ENCODE data around the gene LTBP4. TPM values are rescaled to one million over a fixed set of nuclear protein-coding genes. Genes with fewer than 3 reads are reported as not detected.

Gene LTBP4
- total RNA-seq, 2 donors from 2014 or later = 28.1 to 59.0 TPM

DNA sequence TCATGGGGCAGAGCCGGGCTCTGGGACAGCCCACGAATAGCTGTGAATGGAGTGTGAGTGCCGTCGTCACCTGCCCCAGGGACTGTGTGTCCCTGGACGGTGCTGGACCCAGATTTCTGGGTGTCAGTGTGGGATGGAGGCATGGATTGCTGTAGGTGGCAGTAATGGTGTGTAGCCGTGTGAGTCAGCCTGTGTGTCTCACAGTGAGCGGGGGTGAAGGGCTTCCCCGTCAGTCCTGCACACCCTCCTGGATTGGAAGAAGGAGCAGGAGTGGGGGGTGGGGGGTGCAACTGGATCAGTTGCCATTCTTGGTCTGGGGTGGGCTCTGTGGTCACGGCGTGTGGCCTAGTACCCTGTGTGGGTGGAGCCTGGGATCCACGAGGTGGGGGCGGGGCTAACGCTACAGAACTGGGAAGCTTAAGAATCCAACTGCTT lies 6.5 kb upstream of the LTBP4 start:
- H3K36me3 Mint-ChIP-seq = no peaks in the 10 kb centered on the region
- DNase-seq (ENCODE audit: low spot score) (no peak), ATAC-seq (peak in 1 of 2 donors; percentile 28)
- peak overlapping the region; percentile 19 for H3K4me3 Mint-ChIP-seq
- peaks cover 11 to 14% of the 10 kb centered on the region in 2 donors for H3K27me3 Mint-ChIP-seq
- H3K9me3 Mint-ChIP-seq = no peaks in the 10 kb centered on the region
- H3K27ac Mint-ChIP-seq = peak overlapping the region; percentile 25 to 36
- H3K4me1 Mint-ChIP-seq (ENCODE audit: low read depth in 2 of 2) = peaks cover 16 to 20% of the 10 kb centered on the region in 2 donors

DNA sequence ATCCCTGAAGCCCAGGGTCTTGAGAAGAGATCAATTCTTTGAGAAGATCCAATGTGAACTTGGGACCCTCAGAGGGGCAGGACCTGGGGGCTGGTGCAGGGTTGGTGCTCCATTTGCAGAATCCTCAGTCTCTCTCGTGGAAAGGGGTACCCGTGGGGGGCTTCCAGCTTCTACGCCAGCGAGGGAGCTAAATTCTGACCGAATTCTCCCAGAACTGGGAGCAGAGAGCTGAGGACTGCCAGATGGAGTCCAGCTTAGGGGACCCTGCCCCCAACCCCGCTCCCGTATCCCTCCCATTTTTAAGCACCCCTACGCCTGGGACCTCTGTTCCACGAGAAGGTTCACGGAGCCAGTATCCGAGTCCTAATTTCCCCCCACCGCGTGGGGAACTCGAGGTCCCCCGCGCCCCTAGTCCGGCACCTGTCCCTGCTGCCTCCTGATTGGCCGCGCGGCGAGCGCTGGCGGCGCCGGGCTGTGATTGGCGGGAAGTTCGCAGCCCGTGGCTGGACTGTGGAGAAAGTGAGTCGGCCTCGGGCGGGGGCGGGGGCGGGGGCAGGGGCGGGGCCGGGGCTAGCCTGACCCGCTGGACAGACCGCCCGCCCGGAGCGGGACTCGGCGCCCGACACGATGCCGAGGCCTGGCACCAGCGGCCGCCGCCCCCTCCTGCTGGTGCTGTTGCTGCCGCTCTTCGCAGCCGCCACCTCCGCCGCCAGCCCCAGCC lies 4.4 kb upstream of the LTBP4 start:
- Mint-ChIP-seq H3K27me3 (peaks cover 19 to 28% of the 10 kb centered on the region in 2 donors), H3K36me3 (no peaks in the 10 kb centered on the region), H3K27ac (no peak overlapping the region), H3K9me3 (no peaks in the 10 kb centered on the region), H3K4me1 (ENCODE audit: low read depth in 2 of 2) (peaks cover 25 to 27% of the 10 kb centered on the region in 2 donors), H3K4me3 (no peak overlapping the region)
- peak; percentile 63 for DNase-seq (ENCODE audit: low spot score)
- peak; percentile 15 to 64 for ATAC-seq

DNA sequence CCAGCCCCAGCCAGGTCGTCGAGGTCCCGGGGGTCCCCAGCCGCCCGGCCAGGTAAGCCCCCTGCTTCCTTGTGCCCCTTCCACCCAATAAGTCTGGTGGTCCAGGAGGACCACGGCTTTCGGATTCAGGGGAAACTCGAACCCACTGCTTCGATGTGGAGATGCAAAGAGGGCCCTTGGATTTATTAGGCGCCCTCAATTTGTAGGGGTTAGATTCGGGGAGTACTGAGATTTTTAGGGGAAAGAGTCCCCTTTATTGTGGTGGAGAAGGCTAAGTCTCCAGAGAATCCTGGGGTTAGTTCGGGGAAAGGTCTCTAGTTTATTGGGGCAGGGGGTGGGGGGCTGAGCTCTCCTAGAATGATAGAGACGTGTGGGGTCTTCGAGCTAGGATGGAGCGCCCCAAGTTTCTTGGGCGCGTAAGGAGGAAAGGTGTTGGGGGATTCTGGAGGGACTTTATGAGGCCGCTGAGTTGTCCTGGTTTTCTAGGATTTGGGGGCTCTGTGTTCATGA lies 3.8 kb upstream of the LTBP4 start:
- no peak for ATAC-seq
- Mint-ChIP-seq H3K9me3 (no peaks in the 10 kb centered on the region), H3K36me3 (no peaks in the 10 kb centered on the region), H3K27ac (no peak overlapping the region), H3K4me3 (peak overlapping the region; percentile 7), H3K27me3 (peaks cover 22 to 32% of the 10 kb centered on the region in 2 donors), H3K4me1 (ENCODE audit: low read depth in 2 of 2) (peaks cover 29 to 31% of the 10 kb centered on the region in 2 donors)
- no peak for DNase-seq (ENCODE audit: low spot score)

DNA sequence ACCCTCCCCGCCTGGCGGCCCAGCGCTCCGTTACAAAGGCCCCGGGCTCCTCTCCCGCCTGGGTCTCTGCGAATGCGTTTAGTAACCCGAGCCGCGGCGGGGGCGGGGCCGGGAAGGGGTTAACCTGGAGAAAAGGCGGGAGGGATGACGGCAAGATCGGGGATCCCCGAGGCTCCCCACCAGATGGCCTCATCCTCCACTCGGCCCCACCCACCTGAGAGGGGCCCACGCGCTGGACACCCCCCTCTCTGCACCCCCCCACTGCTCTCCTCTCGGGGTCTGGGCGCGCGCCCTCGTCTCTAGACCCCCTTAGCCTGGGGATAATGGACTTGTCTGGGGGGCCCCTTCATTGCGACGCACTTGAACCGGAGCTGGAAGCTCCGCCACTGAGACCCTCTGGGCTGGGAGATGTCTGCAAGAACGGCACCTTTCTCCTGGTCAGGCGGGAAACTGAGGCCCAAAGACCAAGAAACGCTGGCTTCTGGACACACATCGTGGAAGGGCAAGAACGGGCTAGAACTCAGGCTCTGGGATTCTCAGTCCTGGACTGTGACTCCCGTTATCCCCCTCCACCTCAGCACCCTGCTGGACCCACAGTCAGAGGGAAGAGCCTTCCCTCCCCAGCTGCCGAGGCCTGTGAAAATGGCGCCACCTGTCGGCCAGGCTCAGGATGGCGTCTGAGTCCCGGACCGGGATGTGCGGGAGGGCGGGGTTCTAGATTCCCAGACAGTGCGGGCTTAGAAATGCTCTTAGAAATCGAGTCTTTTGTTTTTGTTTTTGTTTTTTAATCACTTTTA lies 2.9 kb upstream of the LTBP4 start:
- H3K4me1 Mint-ChIP-seq (ENCODE audit: low read depth in 2 of 2) = peaks cover 29 to 34% of the 10 kb centered on the region in 2 donors
- no peak overlapping the region for H3K4me3 Mint-ChIP-seq
- no peak overlapping the region for H3K27ac Mint-ChIP-seq

DNA sequence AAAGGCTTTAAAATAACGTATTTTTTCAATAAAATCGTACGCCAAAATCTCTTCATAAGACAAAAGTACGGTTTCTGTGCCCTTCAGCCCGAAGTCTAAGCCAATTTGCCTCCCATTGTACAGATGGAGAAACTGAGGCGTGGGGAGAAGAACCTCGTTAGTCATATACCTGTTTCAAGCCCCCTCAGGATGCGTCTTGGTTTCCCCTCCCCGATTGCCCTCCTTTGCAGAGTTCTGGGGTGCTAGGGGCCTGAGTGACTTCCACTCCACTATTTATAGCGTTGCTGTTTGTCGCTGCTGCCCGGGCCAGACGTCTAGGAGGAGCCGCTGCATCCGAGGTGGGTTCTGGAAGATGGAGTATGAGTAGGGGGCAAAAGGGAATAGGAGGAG lies 2.3 kb upstream of the LTBP4 start:
- no peak overlapping the region for H3K27ac Mint-ChIP-seq
- no peak overlapping the region for H3K4me3 Mint-ChIP-seq
- ATAC-seq = no peak
- H3K27me3 Mint-ChIP-seq = peaks cover 22 to 32% of the 10 kb centered on the region in 2 donors
- H3K4me1 Mint-ChIP-seq (ENCODE audit: low read depth in 2 of 2) = peaks cover 31 to 37% of the 10 kb centered on the region in 2 donors
- H3K9me3 Mint-ChIP-seq = no peaks in the 10 kb centered on the region
- no peak for DNase-seq (ENCODE audit: low spot score)
- H3K36me3 Mint-ChIP-seq = no peaks in the 10 kb centered on the region

More for the DNA sequence above, 2.9 kb upstream of the LTBP4 start:
- Mint-ChIP-seq H3K27me3 (peaks cover 22 to 32% of the 10 kb centered on the region in 2 donors), H3K36me3 (no peaks in the 10 kb centered on the region), H3K9me3 (no peaks in the 10 kb centered on the region)
- ATAC-seq (peak; percentile 78 to 79), DNase-seq (ENCODE audit: low spot score) (peak; percentile 82)

DNA sequence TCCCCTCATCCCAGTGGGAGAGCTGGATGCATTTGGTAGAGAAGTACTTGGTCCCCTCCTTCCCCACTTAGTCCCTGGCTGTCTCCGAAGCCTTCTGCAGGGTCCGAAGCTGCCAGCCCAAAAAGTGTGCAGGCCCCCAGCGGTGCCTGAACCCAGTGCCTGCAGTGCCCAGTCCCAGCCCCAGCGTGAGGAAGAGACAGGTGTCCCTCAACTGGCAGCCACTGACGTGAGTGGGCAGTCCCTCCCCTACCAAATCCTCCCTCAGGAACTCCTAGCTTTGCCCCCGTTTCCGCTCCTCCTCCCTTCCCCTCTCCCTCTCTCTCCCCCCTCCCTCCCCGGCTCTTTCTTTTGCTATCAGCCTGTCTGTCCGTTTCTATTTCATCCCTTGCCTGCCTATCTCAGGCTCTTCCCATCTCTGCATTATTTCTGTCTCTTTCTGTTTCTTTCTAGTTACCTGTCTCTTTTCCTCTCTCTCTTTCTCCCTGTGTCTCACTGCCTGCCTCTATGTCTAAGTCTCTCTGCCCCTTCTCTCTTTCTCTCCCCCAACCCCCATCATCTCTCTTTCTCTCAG lies 1.8 kb upstream of the LTBP4 start:
- H3K36me3 Mint-ChIP-seq = no peaks in the 10 kb centered on the region
- peak overlapping the region; percentile 65 for H3K4me3 Mint-ChIP-seq
- no peaks in the 10 kb centered on the region for H3K9me3 Mint-ChIP-seq
- peaks cover 31 to 37% of the 10 kb centered on the region in 2 donors for H3K4me1 Mint-ChIP-seq (ENCODE audit: low read depth in 2 of 2)
- H3K27me3 Mint-ChIP-seq = peaks cover 22 to 32% of the 10 kb centered on the region in 2 donors
- ATAC-seq = no peak
- no peak overlapping the region for H3K27ac Mint-ChIP-seq
- DNase-seq (ENCODE audit: low spot score) = no peak

DNA sequence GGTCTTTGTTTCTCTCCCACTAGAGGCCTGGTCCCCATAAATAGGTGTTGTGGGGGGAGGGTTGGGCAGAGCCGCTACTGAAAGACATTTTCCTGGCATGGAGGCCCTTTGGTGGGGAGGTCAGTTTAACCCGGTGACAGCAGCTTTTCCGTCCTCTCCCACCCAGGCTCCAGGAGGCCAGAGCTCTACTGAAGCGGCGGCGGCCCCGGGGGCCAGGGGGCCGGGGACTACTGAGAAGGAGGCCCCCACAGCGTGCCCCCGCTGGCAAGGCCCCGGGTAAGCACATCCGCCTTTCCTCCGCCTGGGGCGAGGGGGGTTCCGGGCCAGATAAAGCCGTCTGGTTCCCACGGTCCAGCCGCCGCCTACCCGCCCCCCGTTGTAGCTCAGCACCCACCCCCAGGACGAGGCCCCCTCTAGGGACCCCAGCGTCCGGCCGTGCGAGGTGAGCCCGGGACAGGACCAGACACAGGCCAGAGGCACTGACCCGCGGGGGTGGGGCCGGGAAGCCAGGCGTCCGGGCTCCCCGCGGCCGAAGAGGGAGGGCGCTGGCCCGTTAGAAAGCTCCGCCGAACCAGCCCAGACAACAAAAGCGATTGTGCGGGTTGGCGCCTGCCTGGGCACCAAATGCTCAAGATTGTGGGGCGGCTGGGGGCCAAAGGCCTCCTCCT lies 1.1 kb upstream of the LTBP4 start:
- no peak for DNase-seq (ENCODE audit: low spot score)
- no peak for ATAC-seq
- Mint-ChIP-seq H3K36me3 (no peaks in the 10 kb centered on the region), H3K27me3 (peaks cover 22 to 32% of the 10 kb centered on the region in 2 donors), H3K27ac (no peak overlapping the region), H3K4me3 (peak overlapping the region; percentile 65), H3K9me3 (no peaks in the 10 kb centered on the region), H3K4me1 (ENCODE audit: low read depth in 2 of 2) (peaks cover 31 to 33% of the 10 kb centered on the region in 2 donors)

DNA sequence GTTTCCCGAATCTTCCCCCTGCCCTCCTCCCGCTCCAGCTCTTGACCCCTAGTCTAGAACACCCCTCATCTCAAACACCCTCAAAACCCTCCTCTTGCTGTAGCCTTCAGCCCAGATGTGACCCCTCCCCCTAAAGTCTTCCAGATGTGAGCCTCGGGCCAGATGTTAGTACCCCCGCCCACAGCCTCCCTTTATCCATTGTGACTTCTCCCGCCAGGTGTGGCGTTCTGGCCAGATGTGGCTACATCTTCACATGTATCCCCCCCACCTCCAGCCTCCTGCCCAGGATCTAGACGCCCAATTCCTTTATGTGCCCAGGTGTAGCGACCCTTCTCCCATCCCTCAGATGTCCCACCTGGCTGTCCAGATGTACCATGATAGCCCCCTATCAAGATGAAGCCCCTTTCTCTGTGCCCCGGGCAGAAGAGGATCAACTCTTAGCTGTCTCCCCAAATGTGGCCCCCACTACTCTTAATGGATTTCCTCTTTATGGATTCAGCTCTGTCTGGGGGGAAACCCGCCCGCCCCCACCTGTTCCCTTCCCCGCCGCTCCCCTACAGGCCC lies 517 bp upstream of the LTBP4 start:
- Mint-ChIP-seq H3K36me3 (no peaks in the 10 kb centered on the region), H3K4me3 (peak overlapping the region; percentile 34), H3K27me3 (peaks cover 22 to 32% of the 10 kb centered on the region in 2 donors), H3K4me1 (ENCODE audit: low read depth in 2 of 2) (peaks cover 37 to 38% of the 10 kb centered on the region in 2 donors), H3K27ac (no peak overlapping the region), H3K9me3 (no peaks in the 10 kb centered on the region)
- ATAC-seq = no peak
- no peak for DNase-seq (ENCODE audit: low spot score)

DNA sequence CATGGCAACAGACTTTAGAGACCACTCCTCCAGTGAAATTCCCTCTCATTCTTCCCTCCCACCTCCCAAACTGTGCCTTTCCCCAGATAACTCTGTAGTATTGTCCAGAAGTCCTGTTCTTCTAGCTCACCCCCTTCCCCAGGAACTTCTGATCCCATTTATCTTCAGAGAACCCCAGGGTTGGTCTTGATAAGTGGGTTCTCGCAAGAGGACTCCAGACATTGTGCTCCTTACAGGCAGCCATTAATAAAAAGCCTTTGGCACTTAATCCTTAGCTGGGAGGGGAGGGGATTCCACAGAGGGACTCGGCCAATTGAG lies 1.9 kb downstream of the LTBP4 start:
- Mint-ChIP-seq H3K9me3 (no peaks in the 10 kb centered on the region), H3K27me3 (peaks cover 14 to 24% of the 10 kb centered on the region in 2 donors), H3K27ac (peak overlapping the region in 1 of 2 donors; percentile 34), H3K4me1 (ENCODE audit: low read depth in 2 of 2) (peaks cover 41 to 46% of the 10 kb centered on the region in 2 donors), H3K4me3 (peak overlapping the region; percentile 6), H3K36me3 (no peaks in the 10 kb centered on the region)
- DNase-seq (ENCODE audit: low spot score) (no peak), ATAC-seq (no peak)

DNA sequence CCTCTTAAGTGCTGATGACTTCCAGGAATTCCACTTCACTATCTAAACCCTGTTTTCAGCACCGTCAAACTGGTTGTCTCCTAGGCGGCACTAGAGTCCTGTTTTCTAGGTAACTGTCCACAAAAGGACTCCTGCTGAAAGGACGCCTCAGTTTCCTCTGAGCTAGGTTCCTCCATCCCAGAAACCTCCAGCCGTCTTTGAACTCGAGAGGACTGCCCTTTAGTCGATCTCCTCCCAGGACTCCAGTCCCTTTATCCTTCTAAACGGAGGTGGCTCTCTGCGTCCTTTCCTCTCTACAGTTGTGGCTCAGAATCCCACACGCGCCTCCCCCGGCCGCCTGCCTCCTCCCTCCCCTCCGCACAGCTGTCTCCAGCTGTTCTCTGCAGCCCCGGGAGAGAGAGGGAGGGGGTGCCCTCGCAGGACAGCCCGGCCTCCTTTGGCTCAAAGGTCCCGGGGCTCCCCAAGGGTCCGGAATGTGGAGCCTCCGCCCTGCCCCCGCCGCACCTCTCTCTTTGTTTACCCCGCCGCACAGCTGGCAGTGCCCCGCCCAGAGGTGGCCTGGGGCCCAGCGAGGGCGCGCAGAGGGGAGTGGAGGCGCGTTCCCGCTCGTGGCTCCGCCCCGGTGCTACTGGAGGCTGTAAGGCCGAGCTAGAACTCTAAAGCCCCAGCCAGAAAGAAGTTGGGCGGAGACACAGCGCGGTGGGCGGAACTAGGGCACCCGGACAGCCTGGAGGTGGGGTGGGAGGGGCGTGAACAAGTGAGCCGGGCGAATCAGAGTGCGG lies 2.4 kb downstream of the LTBP4 start:
- DNase-seq (ENCODE audit: low spot score) = peak; percentile 96
- H3K27ac Mint-ChIP-seq = peak overlapping the region; percentile 32 to 34
- H3K27me3 Mint-ChIP-seq = peaks cover 14 to 24% of the 10 kb centered on the region in 2 donors
- H3K4me3 Mint-ChIP-seq = peak overlapping the region; percentile 94
- no peaks in the 10 kb centered on the region for H3K36me3 Mint-ChIP-seq
- peaks cover 41 to 48% of the 10 kb centered on the region in 2 donors for H3K4me1 Mint-ChIP-seq (ENCODE audit: low read depth in 2 of 2)
- peak; percentile 87 for ATAC-seq
- no peaks in the 10 kb centered on the region for H3K9me3 Mint-ChIP-seq

DNA sequence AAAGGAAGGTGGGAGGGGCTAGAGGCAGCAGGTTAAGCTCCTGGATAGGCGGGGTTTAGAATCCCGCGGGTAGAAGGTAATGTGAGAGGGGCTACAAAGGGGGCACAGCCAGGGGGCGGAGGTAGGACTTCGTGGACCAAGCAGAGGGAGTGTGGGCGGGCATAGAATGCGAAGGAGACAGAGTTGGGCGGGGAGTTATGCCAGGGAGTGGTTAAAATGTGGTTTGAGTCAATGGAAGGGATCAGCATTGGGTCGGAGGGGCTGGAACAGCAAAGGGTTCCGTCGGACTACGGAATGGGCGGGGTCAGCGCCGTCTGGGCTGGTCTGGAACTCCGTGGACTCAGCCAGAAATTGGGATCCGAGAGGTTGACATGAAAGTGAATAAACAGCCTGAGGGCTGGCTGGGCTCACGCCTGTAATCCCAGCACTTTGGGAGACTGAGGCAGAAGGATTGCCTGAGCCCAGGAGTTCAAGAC lies 3.0 kb downstream of the LTBP4 start:
- ATAC-seq = no peak
- DNase-seq (ENCODE audit: low spot score) = no peak
- Mint-ChIP-seq H3K9me3 (no peaks in the 10 kb centered on the region), H3K4me3 (peak overlapping the region; percentile 94), H3K36me3 (no peaks in the 10 kb centered on the region), H3K4me1 (ENCODE audit: low read depth in 2 of 2) (peaks cover 46 to 54% of the 10 kb centered on the region in 2 donors), H3K27me3 (peaks cover 14 to 23% of the 10 kb centered on the region in 2 donors), H3K27ac (peak overlapping the region; percentile 32 to 34)

DNA sequence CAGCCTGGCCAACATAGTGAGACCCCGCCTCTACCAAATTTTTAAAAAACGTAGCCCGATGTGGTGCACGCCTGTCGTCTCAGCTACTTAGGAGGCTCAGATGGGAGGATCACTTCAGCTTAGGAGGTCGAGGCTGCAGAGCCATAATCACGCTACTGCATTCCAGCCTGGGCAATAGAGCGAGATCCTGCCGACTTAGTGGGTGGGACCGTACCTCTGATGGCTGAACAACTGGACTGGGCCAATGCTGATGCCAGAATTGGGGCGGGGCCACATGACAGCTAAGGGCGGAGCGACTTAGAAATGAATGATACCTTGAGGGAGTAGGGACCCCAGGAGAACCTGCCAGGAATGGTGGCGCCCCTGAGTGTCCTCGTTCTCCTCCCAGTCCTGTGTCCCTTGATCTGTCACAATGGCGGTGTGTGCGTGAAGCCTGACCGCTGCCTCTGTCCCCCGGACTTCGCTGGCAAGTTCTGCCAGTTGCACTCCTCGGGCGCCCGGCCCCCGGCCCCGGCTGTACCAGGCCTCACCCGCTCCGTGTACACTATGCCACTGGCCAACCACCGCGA lies 3.6 kb downstream of the LTBP4 start:
- peak overlapping the region; percentile 67 to 90 for H3K27ac Mint-ChIP-seq

More for the DNA sequence above, 3.6 kb downstream of the LTBP4 start:
- Mint-ChIP-seq H3K9me3 (no peaks in the 10 kb centered on the region), H3K4me1 (ENCODE audit: low read depth in 2 of 2) (peaks cover 44 to 52% of the 10 kb centered on the region in 2 donors), H3K27me3 (peaks cover 11 to 18% of the 10 kb centered on the region in 2 donors), H3K36me3 (no peaks in the 10 kb centered on the region), H3K4me3 (peak overlapping the region; percentile 94)
- ATAC-seq = no peak
- DNase-seq (ENCODE audit: low spot score) = peak; percentile 58

Data from natural killer cell treated with Interleukin-12 subunit alpha and Interleukin-12 subunit beta and Interleukin-15 and Interleukin-18, amount 100 ng/mL, for 72 hours (primary cell).